ENCODE results near the gene RAD51D. TPM values are rescaled to one million over a fixed set of nuclear protein-coding genes. Genes with fewer than 3 reads are reported as not detected.

The RAD51D gene
- total and polyA plus RNA-seq, 10 of the 15 experiments (the other 5 are each of a cell fraction or from before 2014, with no cell fraction given) = 2.6 to 29.3 (median 13.5) TPM

DNA sequence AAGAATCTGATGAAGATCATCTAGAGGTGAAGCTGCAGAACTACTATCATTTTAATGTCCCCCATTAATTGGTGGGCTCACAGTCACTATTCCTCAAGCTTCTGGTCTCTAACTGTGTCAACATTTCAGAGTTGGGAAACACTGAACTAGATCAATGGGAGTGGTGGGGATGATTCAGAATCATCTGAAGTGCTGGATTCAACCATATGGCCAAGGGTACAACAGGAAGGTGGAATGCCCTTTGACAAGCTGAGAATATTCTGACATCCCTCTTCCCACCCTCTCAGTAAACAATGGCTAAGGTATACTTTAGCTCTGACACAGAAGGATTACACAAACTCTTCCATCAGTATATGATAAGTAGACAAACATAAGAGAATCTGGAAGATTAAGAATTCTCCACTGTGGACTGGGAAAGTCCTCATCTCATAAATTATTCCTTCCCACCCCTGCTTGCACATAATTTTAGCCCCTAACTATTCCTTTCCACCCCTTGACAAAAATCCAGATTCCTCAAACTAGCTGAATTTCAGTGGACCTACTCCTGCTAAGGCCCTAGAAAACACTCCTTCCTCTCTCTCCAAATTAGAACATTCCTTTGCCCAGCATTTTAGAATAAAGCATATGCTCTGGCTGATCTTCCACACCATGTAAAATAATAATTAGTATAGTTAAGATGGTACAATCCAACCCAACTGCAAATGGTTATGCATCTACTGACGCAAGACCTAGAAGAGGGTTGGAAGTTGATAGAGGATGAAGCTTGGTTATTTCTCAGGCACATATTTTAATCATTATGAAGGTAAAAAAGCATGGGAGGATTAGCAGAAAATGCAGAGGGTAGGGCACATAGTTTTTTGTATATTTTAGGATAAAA lies 39.9 kb downstream of the RAD51D start:
- no peak overlapping the region for H3K4me3 ChIP-seq
- peak overlapping the region; percentile 73 for H3K4me2 ChIP-seq (ENCODE audit: control insufficient read depth, insufficient read depth)
- ATAC-seq (no peak), DNase-seq (ENCODE audit: low read depth, low spot score) (no peak), FAIRE-seq (no peak)
- ChIA-PET CTCF (interaction anchor here (0.9 to 2.4 kb wide), 5 partner anchors 10 to 37 kb away, joined by 3 to 13 read pairs (median 12); partner anchors contain the start of gene RFFL), POLR2A (interaction anchor here (0.7 to 7.1 kb wide), 8 partner anchors 8 to 436 kb away, joined by 3 to 102 read pairs (median 5); partner anchors contain the start of gene RFFL), SMC1A (ENCODE audit: uncharacterized antibody, unreplicated experiment) (interaction anchor here (0.6 to 14.7 kb wide), 11 partner anchors 8 to 113 kb away, joined by 3 to 534 read pairs (median 4); partner anchors contain the start of gene RFFL), RAD21 (ENCODE audit: unreplicated experiment) (interaction anchor here (0.9 to 17.8 kb wide), 7 partner anchors 8 to 39 kb away, joined by 3 to 452 read pairs (median 4); partner anchors contain the start of gene RFFL)
- TF ChIP-seq DPF2 (IDR thresholded peaks at IDR 0.05) (no peak), NR2F1 (conservative IDR thresholded peaks at IDR 0.05) (no peak), MEF2A (IDR thresholded peaks at IDR 0.05; ENCODE audit: insufficient read depth, low read depth, low read length) (no peak)
- TF ChIP-seq, protein P1, sequence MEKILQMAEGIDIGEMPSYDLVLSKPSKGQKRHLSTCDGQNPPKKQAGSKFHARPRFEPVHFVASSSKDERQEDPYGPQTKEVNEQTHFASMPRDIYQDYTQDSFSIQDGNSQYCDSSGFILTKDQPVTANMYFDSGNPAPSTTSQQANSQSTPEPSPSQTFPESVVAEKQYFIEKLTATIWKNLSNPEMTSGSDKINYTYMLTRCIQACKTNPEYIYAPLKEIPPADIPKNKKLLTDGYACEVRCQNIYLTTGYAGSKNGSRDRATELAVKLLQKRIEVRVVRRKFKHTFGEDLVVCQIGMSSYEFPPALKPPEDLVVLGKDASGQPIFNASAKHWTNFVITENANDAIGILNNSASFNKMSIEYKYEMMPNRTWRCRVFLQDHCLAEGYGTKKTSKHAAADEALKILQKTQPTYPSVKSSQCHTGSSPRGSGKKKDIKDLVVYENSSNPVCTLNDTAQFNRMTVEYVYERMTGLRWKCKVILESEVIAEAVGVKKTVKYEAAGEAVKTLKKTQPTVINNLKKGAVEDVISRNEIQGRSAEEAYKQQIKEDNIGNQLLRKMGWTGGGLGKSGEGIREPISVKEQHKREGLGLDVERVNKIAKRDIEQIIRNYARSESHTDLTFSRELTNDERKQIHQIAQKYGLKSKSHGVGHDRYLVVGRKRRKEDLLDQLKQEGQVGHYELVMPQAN (conservative IDR thresholded peaks at IDR 0.05) = no peak
- TF ChIP-seq, protein P2, sequence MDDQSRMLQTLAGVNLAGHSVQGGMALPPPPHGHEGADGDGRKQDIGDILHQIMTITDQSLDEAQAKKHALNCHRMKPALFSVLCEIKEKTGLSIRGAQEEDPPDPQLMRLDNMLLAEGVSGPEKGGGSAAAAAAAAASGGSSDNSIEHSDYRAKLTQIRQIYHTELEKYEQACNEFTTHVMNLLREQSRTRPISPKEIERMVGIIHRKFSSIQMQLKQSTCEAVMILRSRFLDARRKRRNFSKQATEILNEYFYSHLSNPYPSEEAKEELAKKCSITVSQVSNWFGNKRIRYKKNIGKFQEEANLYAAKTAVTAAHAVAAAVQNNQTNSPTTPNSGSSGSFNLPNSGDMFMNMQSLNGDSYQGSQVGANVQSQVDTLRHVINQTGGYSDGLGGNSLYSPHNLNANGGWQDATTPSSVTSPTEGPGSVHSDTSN (IDR thresholded peaks at IDR 0.05; ENCODE audit: insufficient replicate concordance, low read depth, low read length) = no peak
- H3K27ac ChIP-seq (ENCODE audit: control insufficient read depth, insufficient read depth) = peak overlapping the region; percentile 83
- WGBS (ENCODE audit: insufficient coverage, insufficient replicate concordance, low lambda C conversion rate, missing lambda C conversion rate) = 100% methylated on average over 1 of the region's 1 CpG
- in situ Hi-C loops (cut with MboI) = no loop called here
- no peak overlapping the region for H2AFZ ChIP-seq (ENCODE audit: control insufficient read depth, low read depth, low read length)
- intact Hi-C loops (cut with micrococcal nuclease; ENCODE audit: unreplicated experiment) = no loop called here
- H3K9me3 ChIP-seq (replicated peaks; ENCODE audit: control insufficient read depth, insufficient read depth, low read length) = no peaks in the 10 kb centered on the region
- H3K4me1 ChIP-seq (ENCODE audit: control insufficient read depth, insufficient read depth, low read length) = peaks cover 40% of the 10 kb centered on the region
- no peaks in the 10 kb centered on the region; a peak in 1 of 4 replicates for H3K36me3 ChIP-seq (ENCODE audit: control insufficient read depth in 2 of 2, insufficient read depth in 2 of 2, low read length in 1 of 2)
- TSS peak; percentile 29 for BruUV-seq (replicated peaks)
- no peaks in the 10 kb centered on the region for H4K20me1 ChIP-seq (ENCODE audit: control insufficient read depth, insufficient read depth)
- peak overlapping the region; percentile 20; the same call in 1 of the 2 replicates for H3K9ac ChIP-seq (ENCODE audit: control insufficient read depth, insufficient read depth, low read length)
- H3K27me3 ChIP-seq (replicated peaks in 1 of 2; ENCODE audit: control insufficient read depth in 2 of 2, insufficient read depth in 2 of 2, low read length in 1 of 2) = no peaks in the 10 kb centered on the region
- H3K79me2 ChIP-seq (ENCODE audit: control insufficient read depth, insufficient read depth, low read length) = peaks cover 80% of the 10 kb centered on the region
